NOMO-1 (cell line): Measurements from ENCODE around the gene SMG6.
A peak's percentile ranks its signal among the peaks of the same experiment; 100 is the strongest.

Source experiments
- DNase-seq, 2 experiments: peaks; one replicate each; lab custom pipeline; 2025; ENCODE audit not compliant: unreplicated experiment in 2 of 2; lab: John Stamatoyannopoulos, UW

Gene SMG6

GRCh38 chr17:2054262-2054511, 249.4 kb downstream of the SMG6 start:
- no peak for DNase-seq

GRCh38 chr17:2053380-2054261, 250.0 kb downstream of the SMG6 start:
- DNase-seq = peak; percentile 24 to 54

GRCh38 chr17:2051933-2052559, 251.5 kb downstream of the SMG6 start:
- no peak for DNase-seq

GRCh38 chr17:2051061-2051932, 252.3 kb downstream of the SMG6 start:
- DNase-seq = no peak

GRCh38 chr17:2050300-2051060, 253.1 kb downstream of the SMG6 start:
- no peak for DNase-seq

- DNase-seq = peak; percentile 39 to 66
Observed at GRCh38 chr17:2049333-2050299, 254.0 kb downstream of the SMG6 start.

- DNase-seq = no peak
Observed at GRCh38 chr17:2048805-2049204, 254.8 kb downstream of the SMG6 start.

GRCh38 chr17:2047590-2047989, 256.0 kb downstream of the SMG6 start:
- DNase-seq = no peak

- no peak for DNase-seq
Observed at GRCh38 chr17:2044263-2044894, 259.2 kb downstream of the SMG6 start.

- no peak for DNase-seq
Observed at GRCh38 chr17:2043785-2044184, 259.8 kb downstream of the SMG6 start.

- DNase-seq = no peak
Observed at GRCh38 chr17:2042933-2043332, 260.7 kb downstream of the SMG6 start.

- DNase-seq = no peak
Observed at GRCh38 chr17:2042390-2042847, 261.2 kb downstream of the SMG6 start.

GRCh38 chr17:2041561-2042389, 261.8 kb downstream of the SMG6 start, which contains the start of gene OVCA2:
TSS of gene OVCA2 (plus strand) at chr17:2042022. CDS start at chr17:2042048, 26 bp downstream.
- peak; percentile 85 to 92 for DNase-seq

- DNase-seq = no peak
Observed at GRCh38 chr17:2040942-2041560, 262.5 kb downstream of the SMG6 start.

- no peak for DNase-seq
Observed at GRCh38 chr17:2040219-2040827, 263.3 kb downstream of the SMG6 start.

GRCh38 chr17:2037155-2037554, 266.4 kb downstream of the SMG6 start:
- DNase-seq = no peak
